IPS-NIHi7 (cell line): ENCODE results near the gene PIK3R5.

Experiments
- DNase-seq: peaks from one replicate; pipeline ENCODE4 v3.0.0; 2012; ENCODE audit warnings: mixed read lengths; ENCODE audit errors: extremely low spot score

Gene PIK3R5

DNA sequence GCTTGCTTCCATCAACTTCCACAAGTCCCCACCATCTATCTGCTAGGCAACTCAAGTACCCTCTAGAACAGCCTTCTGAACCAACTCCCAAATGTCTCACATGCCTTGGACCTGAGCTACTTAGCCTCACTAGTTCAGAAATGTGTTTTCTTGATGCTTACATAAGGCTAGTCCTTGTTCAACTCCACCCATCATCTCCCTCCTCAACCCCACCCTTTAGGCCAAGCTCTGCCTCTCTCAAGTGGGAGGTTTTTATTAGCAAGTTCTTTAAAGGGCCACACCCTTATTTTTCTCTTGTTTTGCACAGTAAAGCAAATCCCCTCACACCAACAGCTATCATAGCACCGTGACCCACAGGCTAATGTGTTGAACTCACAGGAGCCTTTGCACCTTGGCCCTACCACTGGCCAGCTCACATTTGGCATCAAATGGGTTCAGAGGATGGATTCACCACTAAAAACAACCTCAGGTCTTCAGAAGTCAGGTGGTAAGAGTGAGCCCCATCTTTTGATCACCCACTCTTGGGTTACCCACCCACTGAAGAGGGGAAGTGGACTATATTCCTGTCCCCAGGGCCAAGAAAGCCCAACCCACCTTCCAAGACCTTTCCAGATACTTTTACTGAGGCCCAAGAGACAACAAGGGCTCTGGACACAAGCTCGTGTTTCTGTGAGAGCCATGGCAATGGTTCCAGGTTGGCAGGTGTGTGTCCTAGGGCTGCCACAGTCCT, 12.2 kb downstream of the PIK3R5 start:
- no peak for DNase-seq

DNA sequence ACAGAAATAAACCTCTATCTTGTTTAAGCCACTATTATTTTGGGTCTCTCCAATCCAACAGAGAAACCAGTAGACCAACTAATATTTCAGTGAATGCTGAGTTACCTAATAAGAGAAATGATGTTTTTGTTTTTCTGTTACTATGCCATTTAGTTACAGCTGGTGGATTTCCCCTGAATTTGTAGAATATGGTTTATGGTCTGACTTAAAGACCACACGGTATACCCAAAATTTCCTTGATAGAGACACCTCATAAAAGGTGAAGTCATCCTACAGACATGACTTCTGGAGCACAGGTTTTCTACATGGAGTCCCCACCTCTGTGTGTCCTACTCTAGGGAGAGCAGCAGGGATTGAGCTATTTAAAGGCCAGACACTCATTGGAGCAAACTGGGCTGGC, 13.3 kb downstream of the PIK3R5 start:
- no peak for DNase-seq

DNA sequence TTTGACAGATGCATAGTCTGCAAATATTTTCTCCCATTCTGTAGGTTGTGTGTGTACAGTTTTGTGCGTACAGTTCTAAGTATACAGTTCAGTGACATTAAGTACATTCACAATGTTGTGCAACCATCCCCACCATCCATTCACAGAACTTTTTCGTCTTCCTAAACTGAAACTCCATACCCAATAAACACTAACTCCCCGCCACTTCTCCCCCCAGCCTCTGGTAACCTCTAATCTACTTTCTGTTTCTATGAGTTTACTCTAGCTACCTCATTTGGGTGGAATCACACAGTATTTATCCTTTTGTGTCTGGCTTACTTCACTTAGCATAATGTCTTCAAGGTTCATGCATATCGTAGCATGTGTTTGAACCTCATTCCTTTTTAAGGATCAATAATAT, 14.3 kb downstream of the PIK3R5 start:
- no peak for DNase-seq

DNA sequence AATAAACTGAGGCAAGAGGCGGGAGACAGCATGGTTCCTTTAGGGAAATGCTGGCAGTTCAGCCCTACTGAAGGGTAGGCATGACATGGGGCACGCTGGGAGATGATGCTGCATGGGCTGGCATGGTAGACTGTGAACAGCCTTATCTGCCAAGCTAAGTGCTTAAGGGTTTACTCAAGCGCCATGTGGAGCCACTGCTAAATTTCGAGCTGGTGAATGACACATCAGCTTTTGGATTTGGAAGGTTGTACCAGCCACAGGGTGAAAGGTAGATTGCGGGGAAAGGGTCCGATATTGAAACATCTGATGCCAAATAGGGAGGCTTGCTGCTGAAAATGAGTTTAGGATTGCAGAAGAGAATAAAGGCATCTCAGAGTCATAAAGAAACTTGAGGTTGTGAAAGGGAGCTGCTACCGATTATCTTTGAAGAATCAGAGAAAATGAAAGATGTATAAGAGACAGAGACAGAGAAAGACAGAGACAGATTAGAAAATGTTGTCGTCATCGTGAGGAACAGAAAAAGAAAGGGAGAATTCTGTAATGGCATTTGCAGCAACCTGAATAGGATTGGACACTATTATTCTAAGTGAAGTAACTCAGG, 16.3 kb downstream of the PIK3R5 start:
- DNase-seq = no peak

DNA sequence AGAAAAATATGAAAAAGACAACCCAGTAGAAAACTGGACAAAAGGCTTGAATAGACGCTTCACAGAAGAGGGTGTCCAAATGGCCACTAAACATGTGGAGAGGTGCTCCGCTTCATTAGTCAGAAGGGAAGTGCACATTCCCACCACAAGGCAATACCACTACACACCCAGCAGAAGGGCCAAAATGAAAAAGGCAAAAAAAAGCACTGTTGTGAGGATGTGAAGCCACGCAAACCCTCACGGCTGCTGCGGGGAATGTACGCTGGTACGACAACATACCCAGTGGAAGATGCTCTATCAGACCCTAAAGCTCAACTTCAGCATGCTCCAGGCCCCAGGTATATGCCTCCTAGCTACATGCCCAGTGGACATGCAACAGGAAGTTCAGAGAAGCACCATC, 17.0 kb downstream of the PIK3R5 start:
- DNase-seq = no peak

DNA sequence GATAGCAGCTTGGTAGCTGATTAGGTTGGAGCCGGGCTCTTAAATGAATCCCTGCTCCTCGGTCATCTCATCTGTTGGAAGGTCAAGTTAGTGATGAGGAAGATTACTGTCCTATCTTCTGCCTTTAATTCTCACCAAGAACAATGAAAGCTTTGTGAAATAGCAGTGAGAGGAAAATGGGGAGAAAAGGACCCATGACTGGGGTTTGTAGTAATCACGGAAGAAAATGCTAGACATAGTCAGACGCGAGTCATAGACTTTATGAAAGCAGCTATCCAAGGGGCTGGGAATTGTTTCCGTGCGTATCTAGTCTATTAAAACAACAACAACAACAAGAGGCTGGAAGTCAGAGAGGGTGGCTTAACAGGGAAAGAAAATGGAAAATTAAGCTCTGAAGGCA, 18.3 kb downstream of the PIK3R5 start:
- no peak for DNase-seq

DNA sequence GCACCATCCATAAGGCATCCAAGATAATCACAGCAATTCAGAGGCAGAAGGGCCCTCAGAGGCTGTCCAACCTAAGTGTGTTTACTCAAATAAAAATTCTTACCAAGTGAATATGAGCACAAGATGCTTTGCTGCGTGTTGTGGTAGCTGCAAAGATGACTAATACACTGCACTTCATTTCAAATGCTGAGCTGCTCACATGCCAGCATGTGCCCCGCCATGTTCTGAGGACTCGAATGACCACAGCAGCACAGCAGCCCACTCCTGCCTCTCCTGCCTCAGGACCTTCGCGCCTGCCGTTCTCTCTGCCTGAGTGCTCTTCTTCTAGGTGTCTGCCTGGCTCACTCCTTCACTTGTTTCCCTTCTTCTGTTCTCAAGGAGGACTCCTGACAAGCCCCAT, 19.0 kb downstream of the PIK3R5 start:
- no peak for DNase-seq

DNA sequence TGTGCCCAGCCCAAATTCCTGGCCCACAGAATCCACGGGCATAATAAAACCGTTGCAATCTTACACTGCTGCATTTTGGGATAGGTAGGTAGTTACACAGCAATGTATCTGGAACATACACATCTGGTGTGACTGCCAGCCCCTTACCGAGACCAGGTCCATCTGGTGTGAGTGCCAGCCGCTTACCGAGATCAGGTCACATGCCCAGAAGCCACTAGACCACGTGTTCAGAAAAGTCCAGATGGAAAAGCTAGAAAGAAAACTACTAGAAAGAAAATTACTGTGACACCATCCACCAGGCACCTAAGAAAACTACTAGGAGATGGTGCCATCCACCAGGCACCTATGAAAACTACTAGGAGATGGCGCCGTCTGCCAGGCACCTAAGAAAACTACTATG, 19.4 kb downstream of the PIK3R5 start:
- no peak for DNase-seq

DNA sequence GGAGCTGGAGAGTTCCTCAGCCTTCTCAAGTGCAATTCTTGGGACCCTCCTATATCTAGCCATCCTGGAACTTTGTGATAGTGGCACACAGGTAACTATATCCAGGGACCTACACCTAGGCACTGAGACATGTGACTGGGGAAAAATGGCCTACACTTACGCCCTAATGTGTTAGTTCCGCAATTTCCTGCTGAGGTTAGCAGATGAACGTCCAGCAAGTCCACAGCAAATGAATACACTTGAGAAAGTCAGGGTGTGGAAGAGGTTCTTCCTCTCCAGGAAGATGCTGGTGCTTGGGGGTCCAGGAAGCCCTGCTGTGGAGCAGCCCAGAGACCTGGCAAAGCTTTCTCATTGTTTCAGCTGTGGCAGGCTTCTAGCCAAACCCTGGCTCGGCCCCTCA, 20.8 kb downstream of the PIK3R5 start:
- DNase-seq = no peak

DNA sequence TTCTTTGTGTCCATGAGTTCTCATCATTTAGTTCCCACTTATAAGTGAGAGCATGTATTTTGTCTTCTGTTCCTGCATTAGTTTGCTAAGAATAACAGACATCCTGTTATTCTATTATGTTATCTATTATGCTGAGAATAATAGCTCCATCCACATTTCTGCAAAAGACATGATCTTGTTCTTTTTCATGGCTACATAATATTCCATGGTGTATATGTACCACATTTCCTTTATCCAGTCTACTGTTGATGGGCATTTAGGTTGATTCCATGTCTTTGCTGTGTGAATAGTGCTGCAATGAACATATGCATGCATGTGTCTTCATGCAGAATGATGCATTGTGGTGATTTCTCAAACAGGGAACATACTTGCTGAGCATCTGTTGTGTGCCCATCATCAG, 21.4 kb downstream of the PIK3R5 start:
- DNase-seq = no peak

DNA sequence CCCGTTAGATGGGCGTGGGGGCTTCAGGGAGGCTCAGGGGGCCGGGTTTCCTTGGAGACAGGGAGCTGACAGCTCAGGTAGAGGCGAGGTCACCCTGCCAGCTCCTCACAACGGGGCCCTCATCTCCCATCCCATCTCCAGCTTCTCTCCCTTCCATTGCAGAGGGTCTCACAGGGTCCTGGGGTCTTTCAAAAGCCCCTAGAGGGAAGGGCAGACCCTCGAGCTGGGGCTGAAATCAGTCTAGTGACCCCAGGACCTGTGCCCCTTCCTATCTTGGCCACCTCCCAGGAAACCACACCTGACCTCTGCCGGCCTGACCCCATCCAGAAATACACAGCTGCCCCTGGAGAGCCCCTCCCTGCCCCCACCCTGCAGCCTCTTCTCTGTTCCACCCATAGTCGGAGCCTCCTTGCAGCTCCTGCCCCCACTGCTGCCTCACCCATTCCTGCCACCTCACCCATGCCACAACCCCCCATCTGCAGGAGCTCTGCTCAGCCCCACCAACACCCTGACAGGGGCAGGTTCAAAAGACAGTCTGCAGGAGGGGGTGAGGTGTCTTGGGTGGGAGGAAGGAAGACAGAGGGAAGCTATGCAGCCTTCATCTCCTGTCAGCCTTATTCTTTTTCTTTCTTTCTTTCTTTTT, 23.4 kb downstream of the PIK3R5 start:
- DNase-seq = no peak

DNA sequence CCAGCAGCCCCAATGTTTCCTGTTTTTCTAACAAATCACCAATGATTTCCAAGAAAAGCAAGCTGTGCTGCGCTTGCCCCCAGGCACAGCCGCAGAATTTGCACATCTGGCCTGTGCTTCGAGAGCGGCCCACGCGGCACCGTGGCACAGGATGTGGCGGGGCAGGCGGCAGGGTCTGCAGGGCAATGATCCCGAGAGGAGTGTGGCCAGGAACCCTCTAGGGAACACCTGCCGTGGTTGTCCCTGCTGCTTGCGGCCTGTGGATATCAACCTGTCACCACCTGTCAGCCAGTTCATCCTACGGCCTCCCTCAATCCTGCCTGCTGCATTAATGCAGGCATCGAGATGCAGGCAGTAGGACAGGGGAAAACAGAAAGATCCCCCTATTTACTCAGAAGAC, 24.0 kb downstream of the PIK3R5 start:
- DNase-seq = no peak

DNA sequence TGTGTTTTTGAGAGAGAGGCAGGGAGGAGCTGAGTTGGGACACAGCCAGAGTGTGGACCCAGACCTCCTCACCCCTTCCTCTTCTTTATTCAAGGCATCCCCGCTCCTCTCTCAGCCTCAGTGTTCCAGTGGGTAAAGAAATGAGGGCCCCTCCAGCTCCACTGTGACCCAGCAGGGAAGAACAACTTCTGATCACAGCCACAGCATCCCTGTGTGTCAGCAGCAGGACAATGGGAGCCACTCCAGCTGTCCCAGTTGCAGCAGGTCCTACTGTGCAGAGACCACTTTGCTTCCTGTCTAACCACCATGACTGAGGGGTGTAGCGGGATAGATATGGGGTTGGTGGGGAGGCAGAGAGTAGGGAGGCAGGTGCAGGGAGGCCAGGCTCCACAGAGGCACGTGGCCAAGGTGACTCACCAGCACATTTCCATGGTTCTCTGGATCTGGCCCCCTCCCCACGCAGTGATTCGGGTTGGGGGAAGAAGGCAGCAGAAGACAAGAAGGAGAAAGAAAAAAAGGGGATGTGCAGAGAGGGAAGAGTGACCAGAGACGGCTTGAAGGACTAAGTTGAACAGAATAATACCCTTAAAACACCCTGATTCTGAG, 24.5 kb downstream of the PIK3R5 start:
- no peak for DNase-seq

DNA sequence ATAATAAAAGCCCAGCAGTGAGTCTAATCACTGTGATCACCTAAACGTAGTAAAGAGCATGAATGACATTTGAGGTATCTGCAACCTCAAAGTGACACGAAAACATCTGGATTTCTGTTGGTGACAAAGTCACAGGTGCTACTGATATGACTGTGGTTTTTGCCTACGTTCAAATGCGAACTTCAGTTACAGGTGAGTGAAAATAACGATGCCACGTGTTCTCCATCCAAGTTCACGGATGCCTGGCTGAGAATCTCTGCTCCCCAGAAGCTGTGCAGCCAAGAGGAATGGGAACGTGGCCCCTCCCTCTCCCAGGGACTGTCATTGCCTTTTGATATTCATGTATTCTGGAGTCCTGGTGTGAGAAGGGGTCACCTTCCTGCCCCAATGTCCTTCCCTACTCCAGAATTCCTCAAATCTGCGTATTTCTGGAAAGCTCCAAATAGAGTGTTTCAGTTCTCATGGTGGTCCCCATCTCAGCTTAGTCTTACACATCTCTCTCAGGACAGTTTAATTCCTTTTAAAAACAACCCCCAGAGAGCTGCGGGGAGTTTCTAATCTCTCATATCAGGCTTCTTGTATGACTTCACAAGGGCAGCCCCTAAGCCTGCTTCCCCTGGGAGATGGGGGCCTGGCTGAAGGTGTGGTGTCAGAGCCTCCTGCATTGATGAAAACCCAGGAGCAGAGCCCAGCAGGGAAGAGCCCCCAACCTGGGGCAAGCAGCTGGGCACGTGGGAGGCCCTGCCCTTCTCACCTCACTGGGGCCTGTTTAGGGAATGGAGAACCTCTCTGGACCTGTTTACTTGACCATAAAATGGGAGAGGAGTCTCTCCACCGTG, 25.8 kb downstream of the PIK3R5 start:
- DNase-seq = no peak

DNA sequence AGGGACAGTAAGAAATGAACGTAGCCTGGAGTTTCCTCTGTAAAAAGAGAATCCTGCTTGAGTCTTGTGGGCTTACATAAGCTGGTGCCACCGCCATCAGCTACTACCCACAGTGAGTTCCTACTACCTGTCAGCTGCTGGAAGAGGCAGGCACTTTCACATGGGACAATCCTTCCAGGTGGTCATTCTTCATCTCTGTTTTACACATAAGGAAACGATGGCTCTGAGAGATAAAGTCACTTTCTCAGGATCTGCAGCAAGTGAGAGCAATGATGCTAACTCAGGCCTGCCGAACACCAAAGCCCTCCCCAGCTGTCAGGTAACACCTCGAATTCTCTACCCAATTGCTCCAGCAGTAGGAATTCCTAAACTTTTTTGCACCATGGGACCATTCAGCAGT, 26.6 kb downstream of the PIK3R5 start:
- DNase-seq = no peak

DNA sequence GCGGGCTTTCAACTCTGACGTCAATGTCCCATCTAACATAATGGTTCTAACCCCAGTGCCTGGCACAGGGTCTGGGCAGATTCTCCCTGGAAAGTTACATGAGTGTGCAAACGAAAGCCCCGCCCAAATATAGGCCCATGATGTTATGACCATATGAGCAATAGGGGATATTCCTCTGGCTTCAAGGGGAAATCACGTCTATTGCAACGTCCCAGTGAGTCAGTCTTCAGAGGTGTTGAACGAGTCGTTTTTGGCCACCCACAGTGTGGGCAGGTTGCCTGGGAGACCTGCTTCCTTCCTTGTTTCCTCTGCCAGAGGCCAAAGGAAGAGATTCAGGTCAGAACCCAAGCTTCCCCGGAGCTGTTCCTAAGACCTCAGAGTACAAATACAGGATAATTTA, 30.3 kb downstream of the PIK3R5 start:
- DNase-seq = no peak

DNA sequence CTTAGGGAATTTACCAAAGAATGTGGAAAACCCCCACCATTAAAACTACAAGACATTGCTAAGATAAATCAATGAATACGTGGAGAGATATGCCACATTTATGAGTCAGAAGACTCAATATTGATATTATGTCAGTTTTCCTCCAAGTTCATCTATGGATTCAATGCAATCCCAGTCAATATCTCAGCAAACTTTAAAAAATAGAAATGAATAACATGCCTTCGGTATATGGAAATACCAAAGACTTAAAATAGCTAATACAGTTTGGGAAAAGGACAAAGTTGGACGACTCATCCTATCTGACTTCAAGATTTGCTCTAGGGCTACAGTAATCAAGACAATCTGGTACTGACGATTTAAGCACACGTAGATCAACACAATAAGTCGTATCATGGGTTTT, 31.2 kb downstream of the PIK3R5 start:
- no peak for DNase-seq

DNA sequence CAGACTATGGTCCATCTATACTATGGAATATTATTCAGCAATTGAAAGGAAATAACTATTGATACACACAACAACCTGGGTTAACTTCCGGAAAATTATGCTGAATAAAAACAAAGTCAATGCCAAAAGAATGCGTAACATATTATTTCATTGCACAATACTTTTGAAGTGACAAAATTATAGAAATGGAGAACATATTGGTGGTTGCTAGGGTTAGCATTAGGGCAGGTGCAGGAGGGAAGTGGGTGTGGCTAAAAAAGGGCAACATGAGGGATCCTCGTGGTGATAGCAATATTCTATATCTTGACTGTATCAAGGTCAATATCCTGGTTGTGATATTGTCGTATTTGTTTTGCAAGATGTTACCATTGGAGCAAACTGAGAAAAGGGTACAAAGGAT, 34.9 kb downstream of the PIK3R5 start:
- no peak for DNase-seq

DNA sequence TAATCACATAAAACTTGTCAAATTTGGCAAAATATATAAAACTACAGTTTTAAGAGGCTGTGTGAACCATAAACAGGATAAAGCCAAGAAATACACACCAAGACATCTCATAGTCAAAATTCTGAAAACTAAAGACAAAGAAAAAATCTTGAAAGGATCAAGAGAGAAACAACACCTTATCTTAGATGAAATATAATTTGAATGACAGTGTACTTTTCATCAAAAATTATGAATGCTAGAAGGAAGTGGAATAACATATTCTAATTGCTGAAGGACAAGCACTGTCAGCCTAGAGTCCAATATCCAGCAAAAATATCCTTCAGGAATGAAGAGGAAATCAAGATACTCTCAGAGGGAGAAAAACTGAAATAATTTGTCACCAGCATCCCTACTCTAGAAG, 37.2 kb downstream of the PIK3R5 start:
- no peak for DNase-seq

DNA sequence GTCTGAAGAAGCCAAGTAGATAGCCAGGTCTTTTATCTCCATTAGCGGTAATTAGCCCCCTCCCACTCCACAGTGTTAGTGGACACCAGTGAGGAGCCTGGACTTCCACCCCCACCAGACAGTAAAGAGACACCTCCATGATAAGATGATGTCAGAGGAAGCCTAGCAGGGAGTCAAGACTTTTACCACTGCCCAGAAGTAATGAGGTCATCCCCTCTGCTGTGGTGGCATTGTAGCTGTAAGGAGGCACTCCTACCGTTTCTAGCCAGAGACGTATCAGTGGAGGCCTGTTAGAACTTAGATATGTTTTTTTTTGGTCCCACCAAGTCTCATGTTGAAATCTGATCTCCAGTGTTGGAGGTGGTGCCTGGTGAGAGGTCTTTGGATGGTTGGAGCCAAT, 38.1 kb downstream of the PIK3R5 start:
- DNase-seq = no peak

DNA sequence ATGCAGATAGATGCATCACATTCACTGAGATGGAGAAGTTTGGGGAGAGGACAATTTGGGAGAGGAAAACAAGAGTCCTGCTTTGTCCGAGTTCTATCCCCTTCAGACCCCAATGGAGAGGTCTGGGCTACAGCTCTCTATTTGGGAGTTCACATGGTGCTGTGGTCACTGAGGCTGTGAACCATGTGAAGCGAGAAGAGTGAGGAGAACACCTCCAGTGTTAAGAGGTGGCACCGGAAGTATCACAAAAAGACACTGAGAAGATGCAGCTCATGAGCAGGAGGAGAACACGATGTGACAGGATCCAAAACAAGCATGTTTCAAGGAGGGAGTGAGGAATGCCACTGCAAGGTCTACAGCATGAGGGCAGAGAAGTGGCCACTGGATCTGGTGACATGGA, 39.7 kb downstream of the PIK3R5 start:
- no peak for DNase-seq

DNA sequence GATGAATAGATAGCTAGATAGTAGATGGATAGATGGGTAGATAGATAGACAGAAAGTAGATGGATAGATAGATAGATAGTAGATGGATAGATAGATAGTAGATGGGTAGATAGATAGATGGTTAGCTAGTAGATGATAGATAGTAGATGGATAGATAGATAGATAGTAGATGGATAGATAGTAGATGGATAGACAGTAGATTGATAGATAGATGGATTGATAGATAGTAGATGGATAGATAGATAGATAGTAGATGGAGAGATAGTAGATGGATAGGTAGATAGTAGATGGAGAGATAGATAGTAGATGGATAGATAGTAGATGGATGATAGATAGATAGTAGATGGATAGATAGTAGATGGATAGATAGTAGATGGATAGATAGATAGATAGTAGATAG, 40.4 kb downstream of the PIK3R5 start:
- no peak for DNase-seq
